Measurements from ENCODE around the gene RBPMS2. TPM values are rescaled to one million over a fixed set of nuclear protein-coding genes. Genes with fewer than 3 reads are reported as not detected.
A peak's percentile ranks its signal among the peaks of the same experiment; 100 is the strongest.

RBPMS2 gene
- total RNA-seq, 1 experiment from 2014 or later, result 181 TPM

DNA sequence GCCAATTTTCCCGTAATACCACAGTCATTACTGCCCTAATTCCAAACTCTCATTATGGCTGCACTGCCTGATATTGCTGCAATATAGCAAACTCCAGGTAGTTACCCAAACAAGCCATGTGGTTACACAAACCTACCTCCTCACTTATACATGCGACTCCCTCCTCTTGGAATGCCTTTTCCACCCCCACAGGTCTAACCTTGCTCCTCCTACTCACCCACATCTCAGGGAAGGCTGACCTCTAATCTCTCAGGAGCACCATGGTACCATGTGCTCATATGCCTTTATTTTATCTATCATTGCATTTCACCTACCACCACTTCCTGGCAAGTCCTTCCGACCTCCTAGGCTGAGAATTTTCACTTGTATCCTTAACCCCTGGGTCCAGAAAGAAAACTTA lies 2.9 kb downstream of the RBPMS2 start:
- TF ChIP-seq CTCF (conservative IDR thresholded peaks at IDR 0.05), result no peak
- Histone ChIP-seq H3K4me1 (ENCODE audit: insufficient read depth, low read length) (peaks cover 15% of the 10 kb centered on the region; the same call in 1 of the 2 replicates), H3K27me3 (ENCODE audit: insufficient read depth, low read length) (no peaks in the 10 kb centered on the region), H3K79me1 (ENCODE audit: insufficient read depth, low read depth, low read length, poor library complexity, severe bottlenecking) (peaks cover 3% of the 10 kb centered on the region), H3T11ph (ENCODE audit: low read length) (no peak overlapping the region), H2BK5ac (ENCODE audit: insufficient read length, low read length) (no peak overlapping the region), H3K9ac (ENCODE audit: extremely low read depth, insufficient read length, low read length) (no peak overlapping the region), H2BK12ac (ENCODE audit: insufficient read length, low read depth, low read length) (no peak overlapping the region), H3K23me2 (ENCODE audit: insufficient read length, low read depth, low read length, poor library complexity, severe bottlenecking) (peaks cover 17% of the 10 kb centered on the region), H4K20me1 (ENCODE audit: control insufficient read depth, insufficient read depth, insufficient read length) (no peaks in the 10 kb centered on the region), H3K4ac (ENCODE audit: low read depth, low read length) (no peak overlapping the region), H3K27ac (ENCODE audit: insufficient read length, low read depth, low read length) (no peak overlapping the region), H2AFZ (ENCODE audit: low read length) (no peak overlapping the region), H3K79me2 (ENCODE audit: insufficient read depth, low read length) (peaks cover 65% of the 10 kb centered on the region), H3K4me2 (ENCODE audit: insufficient read depth, insufficient read length, low read length) (peak overlapping the region; percentile 77), H4K5ac (ENCODE audit: insufficient read length, low read depth, low read length) (no peak overlapping the region), H2BK120ac (ENCODE audit: low read depth, low read length, poor library complexity, severe bottlenecking) (no peak overlapping the region), H3K14ac (ENCODE audit: insufficient read depth, low read length) (no peak overlapping the region), H2BK20ac (ENCODE audit: low read depth, low read length, poor library complexity, severe bottlenecking) (no peak overlapping the region), H2AK5ac (ENCODE audit: insufficient read length, low read length) (no peak overlapping the region), H3K23ac (ENCODE audit: insufficient read length, low read depth, low read length) (no peak overlapping the region), H3K56ac (ENCODE audit: insufficient read length, low read depth, low read length) (no peak overlapping the region), H2BK15ac (ENCODE audit: low read depth, low read length) (no peak overlapping the region), H3K18ac (ENCODE audit: insufficient read length, low read depth, low read length) (no peak overlapping the region), H3K9me3 (ENCODE audit: control insufficient read depth, low read depth, low read length) (no peaks in the 10 kb centered on the region), H4K91ac (ENCODE audit: insufficient read length, low read depth, low read length) (no peak overlapping the region), H4K8ac (replicated peaks; ENCODE audit: insufficient read length, low read depth, low read length) (no peak overlapping the region)
- Mint-ChIP-seq H3K9me3 (no peaks in the 10 kb centered on the region), H3K36me3 (ENCODE audit: insufficient read depth in 1 of 3, low read depth in 3 of 3) (peaks cover 9 to 15% (median 13%) of the 10 kb centered on the region in 3 experiments; a peak in 5 of 7 replicates), H3K4me3 (peak overlapping the region; percentile 88 to 99), H3K4me1 (peaks cover 49 to 52% of the 10 kb centered on the region in 2 experiments), H3K27me3 (ENCODE audit: low read depth) (no peaks in the 10 kb centered on the region), H3K27ac (peak overlapping the region; percentile 35 to 99 (median 62))
- WGBS (ENCODE audit: extremely low coverage, insufficient read length, low lambda C conversion rate), result no CpG with 5 or more reads among the region's 3 CpGs
- DNase-seq, result no peak
